Nephron (organoid): ENCODE data around the gene TEX14.

Experiments
- H3K27ac Mint-ChIP-seq, 3 experiments: 2 replicates each; pipeline ENCODE4 v1.8.0; 2020; ENCODE audit warnings: mixed read lengths in 3 of 3, mild to moderate bottlenecking in 2 of 3, moderate library complexity in 1 of 3
- H3K27me3 Mint-ChIP-seq: 2 replicates; pipeline ENCODE4 v1.8.0; 2021; ENCODE audit warnings: low read depth, mild to moderate bottlenecking, moderate library complexity, mixed read lengths
- H3K36me3 Mint-ChIP-seq: 2 replicates; pipeline ENCODE4 v1.8.0; 2020; ENCODE audit warnings: low read depth, mixed read lengths
- H3K4me1 Mint-ChIP-seq: 2 replicates; pipeline ENCODE4 v1.8.0; 2020; ENCODE audit warnings: mixed read lengths
- H3K4me3 Mint-ChIP-seq, 3 experiments: 2 replicates each; pipeline ENCODE4 v1.8.0; 2020; ENCODE audit warnings: mild to moderate bottlenecking in 3 of 3, mixed read lengths in 3 of 3, moderate library complexity in 2 of 3
- H3K9me3 Mint-ChIP-seq: 2 replicates; pipeline ENCODE4 v1.8.0; 2020; ENCODE audit warnings: mixed read lengths
- CTCF ChIP-seq, 3 experiments: fragments of 200-600 bp; sonication (generic); IDR thresholded peaks; one replicate each; pipeline ENCODE4 v1.5.0; 2021; ENCODE audit warnings: antibody characterized with exemption in 3 of 3; ENCODE audit not compliant: unreplicated experiment in 3 of 3

TEX14 gene

GRCh38 chr17:58541249-58541648 is 150.6 kb downstream of the TEX14 start:
- H3K4me3 Mint-ChIP-seq: no peak overlapping the region
- peaks cover 25% of the 10 kb centered on the region for H3K27me3 Mint-ChIP-seq
- TF ChIP-seq CTCF (IDR thresholded peaks at IDR 0.05; ENCODE audit: unreplicated experiment in 3 of 3): no peak
- H3K4me1 Mint-ChIP-seq: peaks cover 35% of the 10 kb centered on the region
- no peaks in the 10 kb centered on the region for H3K36me3 Mint-ChIP-seq
- no peaks in the 10 kb centered on the region for H3K9me3 Mint-ChIP-seq
- no peak overlapping the region for H3K27ac Mint-ChIP-seq

GRCh38 chr17:58539698-58540097 is 152.1 kb downstream of the TEX14 start:
- no peak for TF ChIP-seq CTCF (IDR thresholded peaks at IDR 0.05; ENCODE audit: unreplicated experiment in 3 of 3)

GRCh38 chr17:58538811-58539409 is 152.9 kb downstream of the TEX14 start:
- TF ChIP-seq CTCF (IDR thresholded peaks at IDR 0.05; ENCODE audit: unreplicated experiment in 3 of 3): no peak
- Mint-ChIP-seq H3K4me3 (peak overlapping the region in 1 of 3 experiments; percentile 36), H3K4me1 (peaks cover 58% of the 10 kb centered on the region), H3K9me3 (no peaks in the 10 kb centered on the region), H3K27me3 (peaks cover 36% of the 10 kb centered on the region), H3K36me3 (no peaks in the 10 kb centered on the region), H3K27ac (peak overlapping the region in 1 of 3 experiments; percentile 14)

More at GRCh38 chr17:58539698-58540097, 152.1 kb downstream of the TEX14 start:
- Mint-ChIP-seq H3K36me3 (no peaks in the 10 kb centered on the region), H3K4me3 (peak overlapping the region in 1 of 3 experiments; percentile 19), H3K9me3 (no peaks in the 10 kb centered on the region), H3K4me1 (peaks cover 51% of the 10 kb centered on the region), H3K27me3 (peaks cover 31% of the 10 kb centered on the region), H3K27ac (peak overlapping the region in 2 of 3 experiments; percentile 14 to 41)

- TF ChIP-seq CTCF (IDR thresholded peaks at IDR 0.05; ENCODE audit: unreplicated experiment in 3 of 3): no peak
- H3K27me3 Mint-ChIP-seq: peaks cover 42% of the 10 kb centered on the region
- H3K4me1 Mint-ChIP-seq: peaks cover 75% of the 10 kb centered on the region
- no peaks in the 10 kb centered on the region for H3K9me3 Mint-ChIP-seq
- no peaks in the 10 kb centered on the region for H3K36me3 Mint-ChIP-seq
- no peak overlapping the region for H3K4me3 Mint-ChIP-seq
- peak overlapping the region; percentile 56 to 83 (median 76) for H3K27ac Mint-ChIP-seq
Observed at GRCh38 chr17:58537266-58537665, 154.6 kb downstream of the TEX14 start.

GRCh38 chr17:58536542-58536941 is 155.3 kb downstream of the TEX14 start:
- H3K27me3 Mint-ChIP-seq: peaks cover 44% of the 10 kb centered on the region
- no peak for TF ChIP-seq CTCF (IDR thresholded peaks at IDR 0.05; ENCODE audit: unreplicated experiment in 3 of 3)
- peak overlapping the region; percentile 56 to 83 (median 76) for H3K27ac Mint-ChIP-seq
- H3K9me3 Mint-ChIP-seq: no peaks in the 10 kb centered on the region
- H3K4me1 Mint-ChIP-seq: peaks cover 76% of the 10 kb centered on the region
- H3K4me3 Mint-ChIP-seq: peak overlapping the region in 1 of 3 experiments; percentile 58
- no peaks in the 10 kb centered on the region for H3K36me3 Mint-ChIP-seq

GRCh38 chr17:58535431-58535830 is 156.4 kb downstream of the TEX14 start:
- peaks cover 48% of the 10 kb centered on the region for H3K27me3 Mint-ChIP-seq
- H3K4me3 Mint-ChIP-seq: peak overlapping the region in 2 of 3 experiments; percentile 40 to 58
- peak overlapping the region in 1 of 3 experiments; percentile 56 for H3K27ac Mint-ChIP-seq
- no peak for TF ChIP-seq CTCF (IDR thresholded peaks at IDR 0.05; ENCODE audit: unreplicated experiment in 3 of 3)
- peaks cover 68% of the 10 kb centered on the region for H3K4me1 Mint-ChIP-seq
- no peaks in the 10 kb centered on the region for H3K9me3 Mint-ChIP-seq
- H3K36me3 Mint-ChIP-seq: no peaks in the 10 kb centered on the region
